GM12874 (cell line): ENCODE results near the gene B3GNT8.

Experiments
- CTCF ChIP-seq: IDR thresholded peaks from 2 replicates; pipeline ENCODE4 v1.5.1; 2011; ENCODE audit warnings: low read depth, mild to moderate bottlenecking, control low read depth, low read length, moderate library complexity; ENCODE audit not compliant: insufficient read depth

B3GNT8 gene

GRCh38 chr19:41409288-41409687 is 17.9 kb downstream of the B3GNT8 start:
- no peak for TF ChIP-seq CTCF

- 0 out of 2 replicates have a peak, but pooled peaks have one; percentile 8 for TF ChIP-seq CTCF
Measured at GRCh38 chr19:41408256-41408655, 18.9 kb downstream of the B3GNT8 start.

- TF ChIP-seq CTCF, result no peak
Measured at GRCh38 chr19:41407271-41407670, 19.9 kb downstream of the B3GNT8 start.

- no peak for TF ChIP-seq CTCF
Measured at GRCh38 chr19:41405776-41406175, 21.4 kb downstream of the B3GNT8 start.

- no peak for TF ChIP-seq CTCF
Measured at GRCh38 chr19:41403181-41403970, 23.8 kb downstream of the B3GNT8 start.

- no peak for TF ChIP-seq CTCF
Measured at GRCh38 chr19:41402010-41402409, 25.2 kb downstream of the B3GNT8 start.

GRCh38 chr19:41401483-41401882 is 25.7 kb downstream of the B3GNT8 start:
- no peak for TF ChIP-seq CTCF
